Activated CD8-positive, alpha-beta memory T cell treated with anti-CD3 and anti-CD28 coated beads, Interleukin-2, amount 50 U/mL, for 24 hours (primary cell): Measurements from ENCODE around the gene RNF144A.

Source experiments
- DNase-seq: peaks from one replicate; pipeline ENCODE4 v3.0.0-alpha.2; 2020; ENCODE audit errors: extremely low read depth

Gene RNF144A

GRCh38 chr2:7022492-7023385 is 105.5 kb downstream of the RNF144A start:
- DNase-seq = no peak

GRCh38 chr2:7023542-7023941 is 106.3 kb downstream of the RNF144A start:
- DNase-seq = no peak

- no peak for DNase-seq
Measured at GRCh38 chr2:7024261-7024660, 107.0 kb downstream of the RNF144A start.

GRCh38 chr2:7025082-7025481 is 107.9 kb downstream of the RNF144A start:
- DNase-seq = no peak

GRCh38 chr2:7026742-7027141 is 109.5 kb downstream of the RNF144A start:
- no peak for DNase-seq

GRCh38 chr2:7027411-7027810 is 110.2 kb downstream of the RNF144A start:
- no peak for DNase-seq

GRCh38 chr2:7027956-7028655 is 110.9 kb downstream of the RNF144A start:
- no peak for DNase-seq

GRCh38 chr2:7028846-7029245 is 111.6 kb downstream of the RNF144A start:
- no peak for DNase-seq

GRCh38 chr2:7029291-7030059 is 112.3 kb downstream of the RNF144A start:
- DNase-seq = no peak

- no peak for DNase-seq
Measured at GRCh38 chr2:7030810-7031209, 113.6 kb downstream of the RNF144A start.

GRCh38 chr2:7031547-7032245 is 114.5 kb downstream of the RNF144A start:
- DNase-seq = no peak

- no peak for DNase-seq
Measured at GRCh38 chr2:7032371-7032770, 115.2 kb downstream of the RNF144A start.

GRCh38 chr2:7033136-7033960 is 116.1 kb downstream of the RNF144A start:
- no peak for DNase-seq

GRCh38 chr2:7034303-7034702 is 117.1 kb downstream of the RNF144A start:
- no peak for DNase-seq

- DNase-seq = no peak
Measured at GRCh38 chr2:7035884-7036283, 118.7 kb downstream of the RNF144A start.

- no peak for DNase-seq
Measured at GRCh38 chr2:7037340-7038333, 120.4 kb downstream of the RNF144A start.

GRCh38 chr2:7040547-7040946 is 123.3 kb downstream of the RNF144A start:
- DNase-seq = no peak

- no peak for DNase-seq
Measured at GRCh38 chr2:7041421-7041820, 124.2 kb downstream of the RNF144A start.

GRCh38 chr2:7043690-7044089 is 126.5 kb downstream of the RNF144A start:
- no peak for DNase-seq
